Panc1 (cell line): ENCODE results near the gene KRTAP9-4.

Source experiments
- CTCF ChIP-seq: fragments of 450-650 bp; IDR thresholded peaks from 2 replicates; pipeline ENCODE4 v1.5.1; 2017; ENCODE audit warnings: mild to moderate bottlenecking
- POLR2AphosphoS5 ChIP-seq: IDR thresholded peaks from 2 replicates; pipeline ENCODE4 v1.6.1; 2012; ENCODE audit warnings: mild to moderate bottlenecking, low read depth, low read length, moderate library complexity

GRCh38 chr17:41226051-41226450, 23.4 kb upstream of the KRTAP9-4 start:
- TF ChIP-seq CTCF: no peak
- no peak for TF ChIP-seq POLR2AphosphoS5
